Measurements from ENCODE around the gene TCEAL6.

DNA sequence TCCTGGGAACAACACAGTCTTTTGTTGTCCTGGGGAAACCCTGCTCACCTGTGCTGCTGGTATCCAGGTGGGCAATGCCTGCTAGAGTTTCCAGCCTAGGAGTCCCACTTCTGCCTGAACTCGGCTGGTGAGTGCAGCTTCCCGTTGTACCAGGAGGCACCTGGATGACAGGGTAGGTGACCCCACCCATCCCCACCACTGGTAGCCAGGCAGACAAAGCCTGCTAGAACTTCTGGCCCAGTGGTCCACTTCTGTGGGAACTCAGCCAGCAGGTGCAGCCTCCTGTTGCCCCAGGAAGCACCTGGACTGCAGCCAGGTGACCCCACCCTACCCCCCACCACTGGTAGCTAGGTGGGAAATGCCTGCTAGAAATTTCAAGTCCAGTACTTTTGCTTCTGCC, 26.5 kb downstream of the TCEAL6 start:
- TF ChIP-seq CTCF (conservative IDR thresholded peaks at IDR 0.05) (no peak), ZFX (IDR thresholded peaks at IDR 0.05) (no peak)

Measured in C4-2B (cell line).